DND-41 (cell line): ENCODE results near the gene RASGRF1.

Source experiments
- CTCF ChIP-seq: IDR thresholded peaks from 2 replicates; pipeline ENCODE4 v1.5.1; 2012; ENCODE audit warnings: borderline replicate concordance, low read length, moderate library complexity, mild to moderate bottlenecking; ENCODE audit not compliant: poor library complexity, severe bottlenecking; ENCODE audit errors: extremely low read depth
- EZH2 ChIP-seq: IDR thresholded peaks from 3 replicates; pipeline ENCODE4 v1.6.1; 2012; ENCODE audit warnings: borderline replicate concordance, low read depth, mild to moderate bottlenecking, moderate library complexity, low read length, inconsistent platforms; ENCODE audit not compliant: severe bottlenecking

- TF ChIP-seq CTCF (peak; percentile 71), EZH2 (no peak)
These were observed 110.9 kb downstream of the RASGRF1 start for GRCh38 chr15:78979456-78980320.
